ENCODE data around the gene STK36. TPM values are rescaled to one million over a fixed set of nuclear protein-coding genes. Genes with fewer than 3 reads are reported as not detected.

Gene STK36
- total RNA-seq, 1 experiment from 2014 or later, result 48.6 TPM

- peaks cover 5% of the 10 kb centered on the region for H3K36me3 ChIP-seq (ENCODE audit: control insufficient read depth, insufficient read depth, low read length)
- ChIA-PET POLR2A (interaction anchor here (0.6 kb wide), 1 partner anchor 38 kb away, joined by 8 read pairs; no protein-coding TSS in a partner anchor), CTCF (no interaction called here)
- no TSS peak for BruUV-seq (replicated peaks)
- no peaks in the 10 kb centered on the region for H3K9me3 ChIP-seq (ENCODE audit: control insufficient read depth, insufficient read depth, low read depth, low read length)
- no peak for DNase-seq (ENCODE audit: low read depth, low spot score)
- H3K27ac ChIP-seq (ENCODE audit: low read length), result peak overlapping the region; percentile 10; the same call in 1 of the 2 replicates
- ATAC-seq, result peak; percentile 84
- in situ Hi-C loops (cut with HindIII; ENCODE audit: low pct_unique_long_range_greater_than_20kb, low sequenced_read_pairs) (no loop called here), intact Hi-C loops (cut with micrococcal nuclease; ENCODE audit: unreplicated experiment) (no loop called here)
- TF ChIP-seq REST (IDR thresholded peaks at IDR 0.05; ENCODE audit: insufficient read depth in 1 of 2, low read depth in 2 of 2, low read length in 1 of 2) (no peak), TCF7L2 (IDR thresholded peaks at IDR 0.05; ENCODE audit: low read depth, low read length) (no peak), CTCF (IDR thresholded peaks at IDR 0.05) (no peak), SIN3A (IDR thresholded peaks at IDR 0.05; ENCODE audit: borderline replicate concordance, insufficient read depth, low read depth, low read length) (no peak), POLR2AphosphoS5 (IDR thresholded peaks at IDR 0.05; ENCODE audit: low read depth, low read length) (no peak)
- no peaks in the 10 kb centered on the region for H3K27me3 ChIP-seq (ENCODE audit: control insufficient read depth, insufficient read depth, low read length)
- H3K4me1 ChIP-seq (ENCODE audit: control insufficient read depth, insufficient read depth, low read length), result no peaks in the 10 kb centered on the region
- H3K4me3 ChIP-seq (ENCODE audit: low read depth in 2 of 2, low read length in 2 of 2), result no peak overlapping the region
Measured at GRCh38 chr2:218745559-218746469, 73.9 kb downstream of the STK36 start.

GRCh38 chr2:218746470-218746795 is 74.5 kb downstream of the STK36 start:
- no peaks in the 10 kb centered on the region for H3K27me3 ChIP-seq (ENCODE audit: control insufficient read depth, insufficient read depth, low read length)
- intact Hi-C loops (cut with micrococcal nuclease; ENCODE audit: unreplicated experiment) (no loop called here), in situ Hi-C loops (cut with HindIII; ENCODE audit: low pct_unique_long_range_greater_than_20kb, low sequenced_read_pairs) (no loop called here)
- H3K27ac ChIP-seq (ENCODE audit: low read length), result 0 out of 2 replicates have a peak overlapping the region, but pooled peaks have one; percentile 10
- CTCF ChIA-PET, result no interaction called here
- POLR2A ChIA-PET, result no interaction called here
- DNase-seq (ENCODE audit: low read depth, low spot score), result no peak
- no peaks in the 10 kb centered on the region for H3K4me1 ChIP-seq (ENCODE audit: control insufficient read depth, insufficient read depth, low read length)
- no TSS peak for BruUV-seq (replicated peaks)
- ATAC-seq, result no peak
- no peak overlapping the region for H3K4me3 ChIP-seq (ENCODE audit: low read depth in 2 of 2, low read length in 2 of 2)
- no peak for TF ChIP-seq POLR2AphosphoS5 (IDR thresholded peaks at IDR 0.05; ENCODE audit: low read depth, low read length)
- TF ChIP-seq CTCF (IDR thresholded peaks at IDR 0.05), result no peak
- TF ChIP-seq REST (IDR thresholded peaks at IDR 0.05; ENCODE audit: insufficient read depth in 1 of 2, low read depth in 2 of 2, low read length in 1 of 2), result no peak
- no peak for TF ChIP-seq TCF7L2 (IDR thresholded peaks at IDR 0.05; ENCODE audit: low read depth, low read length)
- TF ChIP-seq SIN3A (IDR thresholded peaks at IDR 0.05; ENCODE audit: borderline replicate concordance, insufficient read depth, low read depth, low read length), result no peak
- H3K9me3 ChIP-seq (ENCODE audit: control insufficient read depth, insufficient read depth, low read depth, low read length), result no peaks in the 10 kb centered on the region
- peaks cover 6% of the 10 kb centered on the region for H3K36me3 ChIP-seq (ENCODE audit: control insufficient read depth, insufficient read depth, low read length)
